Stimulated activated CD4-positive, alpha-beta T cell treated with anti-CD3 and anti-CD28 coated beads, Interleukin-4, amount 100 ng/mL, for 24 hours (primary cell): ENCODE measurements around the gene CFAP77.
A peak's percentile ranks its signal among the peaks of the same experiment; 100 is the strongest.
"Not testable (repeated sequence)": the region's sequence is repeated elsewhere in the genome, so short reads cannot be mapped to it uniquely, and the experiment has no call there.

ENCODE experiments used
- DNase-seq: peaks from one replicate; pipeline ENCODE4 v3.0.0-alpha.2; 2020

Gene CFAP77

DNA sequence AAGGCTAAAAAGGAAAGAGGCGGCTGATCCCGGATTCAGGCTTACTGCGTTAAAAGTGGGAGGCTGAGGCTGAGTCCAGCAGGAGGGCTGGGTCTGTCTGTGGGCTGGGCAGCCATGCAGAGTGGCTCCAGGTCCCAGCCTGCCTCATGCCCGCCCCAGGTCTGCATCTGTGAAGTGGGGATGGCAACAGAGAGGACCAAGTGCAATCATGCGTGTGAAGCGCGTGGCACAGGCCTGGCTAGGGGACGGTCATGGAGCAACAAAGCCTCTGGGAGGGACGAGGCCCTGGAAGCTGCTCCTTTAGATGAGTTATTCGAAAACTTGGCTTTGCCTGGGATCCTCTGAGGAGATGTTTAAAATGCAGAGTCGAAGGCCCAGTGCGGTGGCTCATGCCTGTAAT is 142.0 kb downstream of the CFAP77 start:
- no peak for DNase-seq

DNA sequence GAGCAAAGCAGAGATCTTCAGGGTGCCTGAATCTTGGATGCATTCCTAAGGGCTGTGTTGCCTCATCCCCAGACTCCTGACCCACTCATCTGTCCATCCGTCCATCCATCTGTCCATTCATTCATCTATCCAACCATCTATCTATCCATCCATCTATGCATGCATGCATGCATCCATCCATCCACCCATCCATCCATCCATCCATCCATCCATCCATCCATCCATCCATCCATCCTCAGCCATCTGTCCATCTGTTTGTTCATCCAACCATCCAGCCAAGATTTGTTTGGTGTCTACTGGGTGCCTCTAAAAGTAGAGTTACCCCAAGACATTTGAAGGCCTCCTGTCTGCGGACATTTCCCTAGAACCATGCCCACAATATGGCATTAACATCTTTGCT is 144.7 kb downstream of the CFAP77 start:
- no peak for DNase-seq

DNA sequence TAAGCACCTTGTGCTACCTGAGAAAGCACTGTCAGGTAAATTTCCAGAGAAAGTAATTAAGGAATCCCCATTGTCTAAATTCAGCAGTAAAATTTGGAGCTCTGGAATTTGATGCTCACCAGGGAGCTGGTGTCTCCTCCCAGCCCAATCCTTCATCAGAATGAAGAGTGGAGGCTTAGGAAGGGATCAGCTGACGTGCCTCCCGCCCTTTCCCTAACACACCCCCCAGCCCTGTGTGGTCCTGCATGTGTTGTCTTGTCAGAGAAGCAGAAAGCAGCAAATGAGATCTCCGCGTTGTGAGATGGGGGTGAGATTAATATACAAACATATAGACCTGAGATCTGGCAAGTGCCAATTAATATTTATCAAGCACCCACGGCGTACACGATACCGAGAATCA is 145.5 kb downstream of the CFAP77 start:
- no peak for DNase-seq

DNA sequence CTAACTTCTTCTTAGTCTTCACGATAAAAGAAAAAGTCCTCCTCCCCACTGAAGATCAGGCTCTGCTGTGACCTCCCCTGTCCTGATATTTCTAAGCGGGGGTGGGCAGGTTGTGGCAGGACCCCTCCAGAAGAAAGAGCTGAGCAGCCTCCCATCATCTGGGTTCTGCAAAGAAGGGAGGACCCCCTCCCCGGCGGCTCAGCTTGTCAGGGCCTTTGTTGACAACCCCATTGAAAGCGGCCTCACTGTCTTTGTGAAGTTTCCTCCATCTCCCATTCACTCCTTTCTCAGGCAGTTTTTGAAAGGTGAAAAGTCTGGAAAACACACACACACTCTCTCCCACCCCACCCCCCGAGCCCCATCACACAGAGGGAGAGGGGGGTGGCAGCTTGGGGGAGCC is 146.2 kb downstream of the CFAP77 start:
- no peak for DNase-seq

- no peak for DNase-seq
Observed at GRCh38 chr9:132556714-132557113, 146.7 kb downstream of the CFAP77 start.

- DNase-seq = no peak
Observed at GRCh38 chr9:132557159-132557558, 147.1 kb downstream of the CFAP77 start.

- DNase-seq = no peak
Observed at GRCh38 chr9:132559711-132560110, 149.7 kb downstream of the CFAP77 start.

- no peak for DNase-seq
Observed at GRCh38 chr9:132560616-132561202, 150.7 kb downstream of the CFAP77 start.

GRCh38 chr9:132562306-132562573 is 152.2 kb downstream of the CFAP77 start:
- DNase-seq = no peak

DNA sequence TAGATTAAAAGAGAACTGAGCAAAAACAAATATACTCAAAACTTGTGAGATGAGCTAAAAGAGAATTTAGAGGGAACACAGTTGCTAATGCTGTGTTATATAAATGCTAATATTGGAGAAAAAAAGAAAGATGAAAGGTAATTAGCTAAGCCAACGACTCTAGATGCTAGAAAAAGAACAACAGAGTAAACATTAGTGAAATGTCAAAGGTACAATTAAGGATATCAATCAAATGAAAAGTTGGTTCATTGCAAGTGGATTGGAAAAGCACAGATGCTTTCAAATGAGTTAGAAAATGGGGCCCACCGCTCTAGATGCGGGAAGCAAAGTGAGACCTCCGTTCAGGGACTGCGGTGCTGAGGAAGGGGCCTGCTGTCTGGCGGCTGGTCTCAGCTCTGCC is 154.5 kb downstream of the CFAP77 start:
- DNase-seq = no peak

- not testable (repeated sequence) for DNase-seq
Observed at GRCh38 chr9:132568787-132569186, 158.8 kb downstream of the CFAP77 start.

- no peak for DNase-seq
Observed at GRCh38 chr9:132571806-132572600, 162.0 kb downstream of the CFAP77 start.

- no peak for DNase-seq
Observed at GRCh38 chr9:132572921-132573320, 162.9 kb downstream of the CFAP77 start.

GRCh38 chr9:132575005-132575609 is 165.1 kb downstream of the CFAP77 start:
- peak; percentile 40 for DNase-seq

GRCh38 chr9:132575811-132576210 is 165.8 kb downstream of the CFAP77 start:
- no peak for DNase-seq

DNA sequence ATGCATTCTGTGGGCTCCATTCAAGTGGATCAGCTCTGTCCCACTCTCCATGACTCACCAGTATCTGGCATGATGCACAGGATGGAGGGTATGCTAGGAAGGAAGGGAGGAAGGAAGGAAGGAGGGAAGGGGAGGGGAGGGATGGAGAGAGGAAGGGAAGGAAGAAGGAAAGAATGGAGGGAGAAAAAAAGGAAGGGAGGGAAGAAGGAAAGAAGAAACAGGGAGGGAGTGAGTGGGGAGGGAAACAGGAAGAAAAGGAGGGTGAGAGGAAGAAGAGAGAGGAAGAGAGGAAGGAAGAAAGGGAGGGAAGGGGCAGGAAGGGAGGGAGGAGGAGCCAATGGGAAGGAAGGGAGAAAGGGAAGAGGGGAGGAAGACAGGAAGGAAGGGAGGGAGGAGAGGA is 167.1 kb downstream of the CFAP77 start:
- DNase-seq = no peak

DNA sequence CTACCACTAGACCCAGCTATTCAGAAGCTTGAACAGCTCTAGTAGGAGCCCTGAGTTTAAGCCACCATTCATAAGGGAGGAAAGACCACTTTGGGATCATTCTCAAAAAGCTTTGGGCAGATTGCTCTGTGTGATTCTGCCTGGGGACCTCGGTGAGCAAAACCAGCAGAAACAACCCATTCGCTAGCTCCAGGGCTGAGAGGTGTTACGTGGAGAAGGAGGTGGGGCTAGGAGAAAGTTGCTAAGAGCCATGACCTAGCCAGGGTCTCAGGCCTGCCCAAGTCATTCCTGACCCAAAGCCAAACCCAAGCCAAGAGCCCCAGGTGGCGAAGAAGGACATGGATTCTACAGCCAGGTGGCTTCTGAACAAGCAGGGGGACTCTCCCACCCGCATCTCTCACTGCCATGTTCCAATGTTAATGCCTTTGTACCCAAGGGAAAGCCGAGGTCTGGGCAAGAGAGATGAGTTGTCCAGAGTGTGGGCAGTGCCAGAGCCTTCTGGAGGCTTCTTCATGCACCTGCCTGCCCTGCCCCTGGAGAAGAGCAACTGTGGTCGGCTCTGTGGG is 168.4 kb downstream of the CFAP77 start:
- no peak for DNase-seq

DNA sequence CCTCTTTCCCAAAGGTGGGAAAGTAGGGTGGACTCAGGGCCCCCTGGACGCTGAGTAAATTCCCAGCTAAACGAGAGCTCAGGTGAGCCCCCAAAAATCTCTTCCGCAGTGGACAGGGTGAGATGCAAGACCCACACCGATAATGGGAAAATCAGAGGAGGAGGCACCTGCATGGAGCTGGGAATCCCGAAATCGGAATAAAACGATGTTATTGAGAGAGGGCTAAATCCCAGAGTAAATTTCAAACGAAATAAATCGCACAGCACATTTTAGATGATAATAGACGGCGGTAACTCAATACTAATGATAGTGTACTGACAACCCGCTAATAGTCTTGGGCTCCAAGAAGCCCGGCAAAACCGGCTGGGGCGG is 169.4 kb downstream of the CFAP77 start:
- no peak for DNase-seq

DNA sequence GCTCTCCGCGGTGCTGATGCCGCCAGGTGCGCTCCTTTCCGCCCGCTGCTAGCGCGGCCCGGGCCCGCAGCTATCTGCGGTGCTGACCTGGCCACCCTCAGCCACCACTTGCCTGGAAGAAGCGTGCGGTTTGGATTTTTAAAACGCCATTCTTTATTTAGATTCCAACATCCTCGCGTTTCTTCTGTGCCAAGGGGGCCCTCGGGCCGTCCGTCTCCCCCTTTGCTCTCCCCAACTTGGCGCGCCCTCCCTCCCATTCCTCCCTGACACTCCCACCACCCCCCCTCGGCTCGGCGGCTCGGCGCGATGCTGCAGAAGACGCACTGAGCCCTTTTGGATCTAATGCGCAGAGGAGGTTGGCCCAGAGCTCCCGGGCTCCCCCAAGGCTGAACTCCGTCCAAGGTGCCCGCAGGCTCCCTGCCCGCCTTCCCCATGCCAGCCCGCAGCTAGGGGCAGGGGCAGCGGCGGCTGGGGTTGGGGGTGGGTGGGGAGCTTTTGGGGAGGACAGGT is 172.3 kb downstream of the CFAP77 start, which contains the start of gene BARHL1:
TSS of gene BARHL1 (plus strand) at position 331 of the 510 bp plus-strand sequence. CDS start 192 bp downstream, outside the sequence.
- no peak for DNase-seq

DNA sequence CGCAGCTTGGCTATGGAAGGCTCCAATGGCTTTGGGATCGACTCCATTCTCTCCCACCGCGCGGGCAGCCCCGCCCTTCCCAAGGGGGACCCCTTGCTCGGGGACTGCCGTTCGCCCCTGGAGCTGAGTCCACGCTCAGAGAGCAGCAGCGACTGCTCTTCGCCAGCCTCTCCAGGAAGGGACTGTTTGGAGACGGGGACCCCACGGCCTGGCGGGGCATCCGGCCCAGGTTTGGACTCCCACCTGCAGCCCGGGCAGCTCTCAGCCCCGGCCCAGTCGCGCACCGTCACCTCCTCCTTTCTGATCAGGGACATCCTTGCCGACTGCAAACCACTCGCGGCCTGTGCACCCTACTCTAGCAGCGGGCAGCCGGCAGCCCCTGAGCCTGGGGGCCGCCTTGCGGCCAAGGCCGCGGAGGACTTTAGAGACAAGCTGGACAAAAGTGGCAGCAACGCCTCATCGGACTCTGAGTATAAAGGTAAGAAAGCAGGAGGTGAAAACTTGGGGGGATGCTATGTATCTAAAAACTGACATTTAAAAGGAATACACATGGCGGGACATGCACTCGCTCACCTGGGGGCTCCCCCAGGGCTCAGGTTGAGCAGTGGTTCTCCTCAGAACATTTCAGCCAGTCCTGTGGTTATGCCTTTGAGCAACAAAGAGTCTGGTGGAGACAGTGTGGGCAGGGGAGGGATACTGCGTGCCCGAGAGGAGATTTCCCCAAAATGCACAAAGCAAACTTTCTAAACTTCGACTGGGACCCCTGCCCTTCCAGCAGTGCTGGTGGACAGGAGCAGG is 173.0 kb downstream of the CFAP77 start:
- no peak for DNase-seq

DNA sequence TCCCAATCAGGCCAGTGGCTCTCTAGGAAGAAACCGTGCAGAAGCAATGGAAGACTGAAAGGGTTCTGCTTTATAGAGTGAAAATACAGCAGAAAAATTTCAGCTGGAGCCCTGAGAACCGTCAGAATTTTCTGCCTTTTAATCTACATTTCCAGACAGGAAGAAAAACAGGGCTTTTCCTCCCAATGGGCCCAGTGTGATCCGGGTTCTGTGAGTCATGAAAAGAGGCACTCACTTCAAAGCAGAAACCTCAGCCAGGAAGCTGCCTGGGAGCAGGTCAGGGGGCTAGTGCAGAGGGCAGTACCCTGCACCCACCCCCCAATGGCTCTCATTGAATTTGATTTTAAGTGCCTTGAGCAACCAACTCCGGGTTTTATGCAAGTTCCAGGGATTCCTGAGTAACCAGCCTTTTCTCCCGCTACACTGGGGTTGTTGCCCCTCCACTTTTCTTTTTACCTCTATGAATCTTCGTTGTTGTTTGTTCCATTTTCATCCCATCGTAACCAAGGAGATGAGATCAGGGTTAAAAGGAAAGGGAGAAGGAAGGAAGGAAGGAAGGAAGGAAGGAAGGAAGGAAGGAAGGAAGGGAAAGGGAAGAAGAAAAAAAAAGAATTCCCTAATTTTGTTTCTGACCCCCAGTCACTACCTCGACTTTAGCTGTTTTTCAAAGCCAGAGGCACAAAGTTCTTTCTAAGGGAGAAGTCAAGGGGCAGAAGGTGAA is 173.7 kb downstream of the CFAP77 start:
- no peak for DNase-seq
